GM03348 (cell line): ENCODE data around the gene CYP1A2.
"Not testable (repeated sequence)": the region's sequence is repeated elsewhere in the genome, so short reads cannot be mapped to it uniquely, and the experiment has no call there.

Source experiments
- DNase-seq: peaks from one replicate; pipeline ENCODE4 v3.0.0; 2012; ENCODE audit warnings: low spot score

Gene CYP1A2

GRCh38 chr15:74748322-74748946 lies at the start of gene CYP1A2:
Gene CYP1A2, plus strand, starts transcription at chr15:74748845. Its CDS starts 894 bp downstream, at chr15:74749739.
- no peak for DNase-seq

DNA sequence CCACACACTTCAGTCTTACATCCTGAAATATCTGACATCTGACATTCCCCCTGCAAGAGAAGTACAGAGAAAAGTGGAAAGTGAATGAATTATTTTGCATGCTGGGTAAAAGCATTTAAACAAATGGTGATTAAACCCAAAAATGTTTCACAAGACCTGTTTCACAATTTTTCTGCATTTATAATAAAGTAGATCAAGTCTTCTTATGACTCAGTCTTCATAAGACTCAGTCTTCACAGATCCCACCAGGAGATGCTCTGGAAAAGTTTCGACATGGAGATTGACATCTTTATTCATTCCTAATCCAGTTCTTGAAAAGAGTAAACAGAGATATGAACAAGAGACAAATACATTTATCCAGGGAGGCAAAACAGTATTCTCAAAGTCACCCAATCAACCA lies 39.6 kb upstream of the CYP1A2 start:
- DNase-seq: no peak

DNA sequence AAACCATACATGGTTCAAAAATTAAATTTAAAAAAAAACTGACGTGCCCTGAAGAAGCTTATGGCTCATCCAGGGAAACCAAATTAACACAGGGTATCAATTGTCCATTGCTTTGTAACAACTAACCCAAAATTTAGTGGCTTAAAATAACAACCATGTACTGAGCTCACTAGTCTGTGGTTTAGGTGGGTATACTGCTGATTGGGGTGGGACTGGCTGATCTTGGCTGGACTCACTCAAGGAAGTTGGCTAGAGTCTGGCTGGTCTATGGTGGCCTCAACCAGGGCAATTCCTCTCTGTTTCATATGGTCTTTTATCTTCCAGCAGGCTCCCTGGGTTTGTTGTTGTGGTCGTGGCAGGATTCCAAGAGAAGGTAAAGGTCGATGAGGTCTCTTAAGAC lies 38.8 kb upstream of the CYP1A2 start:
- no peak for DNase-seq

GRCh38 chr15:74710319-74711094 lies 38.1 kb upstream of the CYP1A2 start:
- no peak for DNase-seq

GRCh38 chr15:74712311-74712710 lies 36.3 kb upstream of the CYP1A2 start:
- no peak for DNase-seq

GRCh38 chr15:74716651-74717050 lies 32.0 kb upstream of the CYP1A2 start:
- DNase-seq: no peak

GRCh38 chr15:74722591-74722990 lies 26.1 kb upstream of the CYP1A2 start:
- no peak for DNase-seq

GRCh38 chr15:74723187-74723586 lies 25.5 kb upstream of the CYP1A2 start:
- no peak for DNase-seq

GRCh38 chr15:74723754-74724334 lies 24.8 kb upstream of the CYP1A2 start:
- DNase-seq: peak; percentile 32

- no peak for DNase-seq
Measured at GRCh38 chr15:74724570-74725224, 23.9 kb upstream of the CYP1A2 start.

GRCh38 chr15:74725225-74725774 lies 23.3 kb upstream of the CYP1A2 start, which contains the start of gene CYP1A1:
Gene CYP1A1, minus strand, starts transcription at chr15:74725528. Its CDS starts 2,431 bp downstream, at chr15:74723097.
- no peak for DNase-seq

GRCh38 chr15:74725845-74726773 lies 22.5 kb upstream of the CYP1A2 start:
- peak; percentile 47 for DNase-seq

DNA sequence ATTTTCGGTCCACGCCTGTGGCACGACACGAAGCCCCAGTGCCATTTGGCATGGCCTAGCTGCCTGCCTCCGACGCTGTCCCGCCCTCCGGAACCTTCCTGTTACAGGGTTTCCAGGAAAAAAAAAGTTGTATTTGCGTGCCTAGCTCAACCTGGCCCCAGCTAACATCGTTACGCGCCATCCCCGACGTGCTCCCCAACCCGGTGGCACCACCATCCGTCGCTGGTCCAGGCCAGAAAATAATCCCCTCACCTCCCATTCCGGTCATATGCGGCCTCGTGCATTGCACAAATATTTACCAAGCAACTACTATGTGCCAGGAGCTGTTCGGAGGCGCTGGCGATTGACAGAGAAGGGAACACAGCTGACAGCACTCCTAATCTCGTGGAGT lies 21.9 kb upstream of the CYP1A2 start:
- no peak for DNase-seq

DNA sequence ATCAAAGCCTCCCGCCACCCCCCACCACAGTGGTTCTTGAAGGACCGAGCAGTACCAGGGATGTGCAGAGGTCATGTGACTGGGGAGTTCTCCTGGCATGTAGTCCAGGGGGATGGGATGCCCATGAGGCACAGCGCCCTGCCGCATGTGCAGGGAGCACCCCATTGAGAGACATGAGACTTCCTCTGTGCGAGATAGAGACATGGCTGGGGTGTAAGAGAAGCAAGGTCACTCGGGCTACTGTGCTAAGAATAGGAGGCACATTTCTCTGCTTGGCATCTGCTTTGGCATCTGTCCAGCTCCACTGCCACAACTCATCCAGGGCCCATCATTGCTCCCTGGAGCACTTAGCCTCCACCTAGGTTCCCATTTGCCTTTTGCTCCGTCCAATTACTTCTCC lies 20.9 kb upstream of the CYP1A2 start:
- DNase-seq: no peak

- not testable (repeated sequence) for DNase-seq
Measured at GRCh38 chr15:74728699-74729098, 19.9 kb upstream of the CYP1A2 start.

- DNase-seq: not testable (repeated sequence)
Measured at GRCh38 chr15:74729372-74729771, 19.3 kb upstream of the CYP1A2 start.

DNA sequence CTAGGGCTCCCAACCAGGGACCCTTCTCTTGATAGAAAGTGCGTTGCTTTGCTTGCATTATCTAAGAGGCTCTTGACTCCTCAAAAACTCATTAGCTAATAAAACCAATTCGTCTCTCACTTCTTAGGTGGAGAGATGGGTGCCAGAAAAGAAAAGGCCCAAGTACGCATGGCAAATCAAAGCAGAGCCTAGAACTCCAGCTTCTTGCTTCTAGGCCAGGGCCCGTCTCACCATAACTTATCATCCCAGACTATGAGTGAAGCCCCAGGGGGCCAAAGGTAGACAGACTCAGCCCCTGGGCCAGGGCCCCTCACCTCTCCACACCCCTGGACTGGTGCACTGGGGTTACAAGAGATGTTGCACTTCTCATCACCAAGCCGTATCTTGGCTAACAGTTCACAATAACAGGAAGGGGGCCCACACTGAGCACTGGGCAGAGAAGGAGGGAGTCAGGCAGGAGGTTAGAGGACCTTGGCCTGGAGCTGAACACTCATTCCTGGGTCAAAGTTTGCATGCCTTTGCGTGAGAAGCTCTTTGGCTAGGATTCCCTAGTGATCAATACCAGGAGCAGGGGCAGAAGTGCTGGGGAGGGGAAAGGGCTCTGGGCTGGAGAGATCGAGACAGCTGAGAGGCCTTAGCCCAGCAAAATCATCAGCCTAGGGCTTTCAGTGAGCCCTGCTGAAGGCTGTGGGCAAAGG lies 17.9 kb upstream of the CYP1A2 start:
- no peak for DNase-seq

GRCh38 chr15:74732846-74733245 lies 15.8 kb upstream of the CYP1A2 start:
- no peak for DNase-seq

GRCh38 chr15:74733269-74733668 lies 15.4 kb upstream of the CYP1A2 start:
- no peak for DNase-seq

DNA sequence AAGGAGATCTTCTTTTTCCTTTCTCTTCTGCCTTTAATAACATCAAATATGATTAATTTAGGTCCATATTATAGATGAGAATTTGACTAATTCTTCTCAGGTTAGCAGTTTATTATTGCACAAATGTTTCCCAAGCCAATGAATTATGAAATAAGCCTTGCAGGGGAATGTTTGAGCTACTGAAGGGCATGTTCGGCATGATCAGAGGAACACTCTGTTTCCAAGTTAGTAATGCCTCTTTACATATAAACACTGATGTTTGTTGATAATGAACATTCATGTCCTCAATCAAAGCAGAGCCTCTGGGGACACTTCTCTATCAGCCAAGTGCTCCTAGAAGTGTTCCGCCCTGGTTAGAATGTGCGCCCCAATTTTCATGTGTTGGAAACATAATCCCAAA lies 13.3 kb upstream of the CYP1A2 start:
- no peak for DNase-seq

DNA sequence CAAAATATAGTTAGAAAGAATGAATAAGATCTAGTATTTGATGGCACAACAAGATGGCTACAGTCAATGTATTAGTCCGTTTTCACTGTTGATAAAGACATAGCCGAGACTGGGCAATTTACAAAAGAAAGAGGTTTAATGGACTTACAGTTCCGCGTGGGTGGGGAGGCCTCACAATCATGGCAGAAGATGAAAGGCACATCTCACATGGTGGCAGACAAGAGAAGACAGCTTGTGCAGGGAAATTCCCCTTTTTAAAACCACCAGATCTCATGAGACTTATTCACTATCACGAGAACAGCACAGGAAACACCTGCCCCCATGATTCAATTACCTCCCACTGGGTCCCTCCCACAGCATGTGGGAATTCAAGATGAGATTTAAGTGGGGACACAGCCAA lies 10.4 kb upstream of the CYP1A2 start:
- DNase-seq: not testable (repeated sequence)
